Epithelial cell of esophagus (primary cell): Measurements from ENCODE around the gene AUTS2.

Experiments used
- DNase-seq: peaks from one replicate; pipeline ENCODE4 v3.0.0; 2010; ENCODE audit warnings: low read depth
- H3K4me3 ChIP-seq: 2 replicates; pipeline ENCODE4 v1.5.1; 2011; ENCODE audit warnings: mild to moderate bottlenecking, low read length, control low read depth
- TF ChIP-seq, protein P1 (sequence below): IDR thresholded peaks from 2 replicates; pipeline ENCODE4 v1.5.1; 2011; ENCODE audit warnings: low read depth, mild to moderate bottlenecking, low read length, control low read depth, inconsistent platforms; ENCODE audit not compliant: insufficient read depth; ENCODE audit errors: missing control alignments

AUTS2 gene

DNA sequence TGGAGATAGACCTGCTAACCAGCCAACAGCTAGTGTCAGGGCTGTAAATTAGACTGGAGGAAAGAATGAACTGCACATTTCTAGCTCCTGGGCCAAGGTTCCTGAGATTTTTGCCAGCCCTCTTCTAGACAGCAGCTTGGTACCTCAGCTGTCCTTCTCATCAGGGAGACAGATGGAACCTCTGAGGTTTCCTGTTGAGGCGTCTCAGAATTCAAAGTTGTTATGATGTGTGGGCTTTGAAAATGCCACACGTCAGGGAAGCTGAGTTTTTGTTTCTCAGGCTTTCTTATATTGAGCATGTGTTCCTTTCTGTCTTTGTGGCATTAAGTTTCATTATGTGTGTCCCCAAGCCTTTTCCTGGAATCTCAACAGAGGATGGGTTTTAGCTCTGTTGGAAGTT lies 736.6 kb downstream of the AUTS2 start:
- no peak for DNase-seq
- TF ChIP-seq, protein P1, sequence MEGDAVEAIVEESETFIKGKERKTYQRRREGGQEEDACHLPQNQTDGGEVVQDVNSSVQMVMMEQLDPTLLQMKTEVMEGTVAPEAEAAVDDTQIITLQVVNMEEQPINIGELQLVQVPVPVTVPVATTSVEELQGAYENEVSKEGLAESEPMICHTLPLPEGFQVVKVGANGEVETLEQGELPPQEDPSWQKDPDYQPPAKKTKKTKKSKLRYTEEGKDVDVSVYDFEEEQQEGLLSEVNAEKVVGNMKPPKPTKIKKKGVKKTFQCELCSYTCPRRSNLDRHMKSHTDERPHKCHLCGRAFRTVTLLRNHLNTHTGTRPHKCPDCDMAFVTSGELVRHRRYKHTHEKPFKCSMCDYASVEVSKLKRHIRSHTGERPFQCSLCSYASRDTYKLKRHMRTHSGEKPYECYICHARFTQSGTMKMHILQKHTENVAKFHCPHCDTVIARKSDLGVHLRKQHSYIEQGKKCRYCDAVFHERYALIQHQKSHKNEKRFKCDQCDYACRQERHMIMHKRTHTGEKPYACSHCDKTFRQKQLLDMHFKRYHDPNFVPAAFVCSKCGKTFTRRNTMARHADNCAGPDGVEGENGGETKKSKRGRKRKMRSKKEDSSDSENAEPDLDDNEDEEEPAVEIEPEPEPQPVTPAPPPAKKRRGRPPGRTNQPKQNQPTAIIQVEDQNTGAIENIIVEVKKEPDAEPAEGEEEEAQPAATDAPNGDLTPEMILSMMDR: no peak
- no peak overlapping the region for H3K4me3 ChIP-seq

DNA sequence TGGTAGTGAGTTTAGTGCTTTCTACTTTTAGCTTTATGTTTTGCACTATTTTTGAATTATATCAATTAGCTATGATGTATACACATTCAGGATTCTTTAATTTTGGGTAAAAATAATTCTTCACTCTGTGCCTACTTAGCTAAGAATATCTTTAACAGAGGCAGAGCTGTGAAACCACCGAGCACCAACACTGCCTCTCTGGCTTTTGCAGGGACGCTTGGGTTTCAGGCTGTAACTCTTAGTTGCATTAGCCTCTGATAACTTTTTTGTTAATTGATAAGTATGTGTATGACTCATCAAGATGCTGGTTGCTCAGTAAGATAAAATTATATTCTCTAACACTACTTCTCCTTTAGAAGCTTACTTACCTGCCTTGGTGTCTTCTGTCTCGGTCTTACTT lies 738.3 kb downstream of the AUTS2 start:
- TF ChIP-seq, protein P1: no peak
- no peak overlapping the region for H3K4me3 ChIP-seq
- DNase-seq: no peak

DNA sequence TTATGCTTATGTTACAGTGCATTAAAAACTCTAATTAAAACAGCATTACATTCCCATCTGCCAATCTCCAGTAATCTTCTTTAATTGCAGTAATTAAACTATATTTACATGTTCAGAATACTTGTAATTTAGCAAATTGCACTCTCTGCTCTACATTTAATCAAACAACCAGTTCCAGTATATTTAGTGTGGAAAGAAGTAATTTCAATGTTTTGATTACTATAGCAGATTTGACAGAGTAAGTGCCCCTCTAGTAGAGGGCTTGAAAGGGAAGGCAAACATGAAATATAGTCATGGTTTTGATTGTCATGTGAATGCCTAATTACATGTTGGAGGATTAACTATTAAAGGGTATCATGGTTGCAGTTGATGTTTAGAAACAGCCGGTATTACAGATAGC lies 739.7 kb downstream of the AUTS2 start:
- TF ChIP-seq, protein P1: no peak
- no peak for DNase-seq
- no peak overlapping the region for H3K4me3 ChIP-seq

DNA sequence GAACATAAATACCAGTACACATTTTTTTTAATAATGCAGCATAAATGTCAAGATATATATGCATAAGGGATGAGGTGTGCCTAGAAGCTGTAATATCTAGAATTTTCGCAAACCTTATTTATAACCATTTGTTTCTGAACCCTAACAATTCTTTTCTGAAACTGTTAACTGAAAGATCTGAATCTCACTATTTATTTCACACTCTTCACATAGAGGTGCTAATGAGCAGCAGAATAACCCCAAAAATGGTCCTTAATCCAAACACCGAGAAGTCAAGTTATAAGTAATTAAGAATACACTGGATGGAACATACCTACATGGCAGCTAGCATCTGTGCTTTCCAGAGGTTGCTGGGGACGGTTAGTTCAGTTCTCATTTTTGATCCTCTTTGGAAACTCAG lies 742.0 kb downstream of the AUTS2 start:
- DNase-seq: no peak
- TF ChIP-seq, protein P1: no peak
- H3K4me3 ChIP-seq: no peak overlapping the region

DNA sequence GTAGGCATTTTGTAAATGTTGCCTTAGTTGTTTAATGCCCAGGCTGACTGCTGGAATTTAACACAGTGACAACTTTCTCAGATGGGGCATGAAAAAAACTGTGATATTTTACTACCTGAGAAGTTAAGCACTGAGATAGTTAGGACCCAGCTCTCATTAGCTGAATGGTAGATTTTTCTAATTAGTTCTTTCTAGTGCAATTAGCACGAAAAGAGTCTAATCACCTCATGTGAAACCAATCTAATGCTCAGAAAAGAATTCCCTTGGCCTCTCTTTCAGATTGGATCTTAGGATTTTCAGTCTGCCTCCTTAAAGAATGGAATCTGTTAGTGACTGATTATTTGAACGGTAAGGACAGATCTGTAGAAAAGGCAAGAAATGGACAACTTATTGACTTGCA lies 743.2 kb downstream of the AUTS2 start:
- no peak for DNase-seq
- no peak overlapping the region for H3K4me3 ChIP-seq
- TF ChIP-seq, protein P1: no peak

DNA sequence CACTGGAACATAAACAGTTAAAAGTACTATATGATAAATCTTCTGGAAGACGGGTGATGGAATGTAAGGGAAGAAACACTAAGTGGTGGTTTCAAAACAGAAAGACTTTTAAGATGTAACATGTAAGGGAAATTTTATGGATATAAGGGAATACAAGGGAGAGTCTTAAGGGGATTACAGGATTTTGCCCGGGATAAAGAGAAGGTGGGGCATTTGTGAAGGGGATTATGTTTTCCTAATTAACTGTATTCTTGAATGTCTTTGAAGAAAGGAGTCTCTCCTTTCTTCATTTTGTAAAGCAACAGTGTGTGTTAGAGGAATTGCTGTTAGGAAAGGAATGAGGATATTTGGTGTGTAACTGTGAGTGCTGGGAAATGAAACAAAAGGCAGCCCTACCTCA lies 745.2 kb downstream of the AUTS2 start:
- no peak overlapping the region for H3K4me3 ChIP-seq
- TF ChIP-seq, protein P1: no peak
- no peak for DNase-seq

DNA sequence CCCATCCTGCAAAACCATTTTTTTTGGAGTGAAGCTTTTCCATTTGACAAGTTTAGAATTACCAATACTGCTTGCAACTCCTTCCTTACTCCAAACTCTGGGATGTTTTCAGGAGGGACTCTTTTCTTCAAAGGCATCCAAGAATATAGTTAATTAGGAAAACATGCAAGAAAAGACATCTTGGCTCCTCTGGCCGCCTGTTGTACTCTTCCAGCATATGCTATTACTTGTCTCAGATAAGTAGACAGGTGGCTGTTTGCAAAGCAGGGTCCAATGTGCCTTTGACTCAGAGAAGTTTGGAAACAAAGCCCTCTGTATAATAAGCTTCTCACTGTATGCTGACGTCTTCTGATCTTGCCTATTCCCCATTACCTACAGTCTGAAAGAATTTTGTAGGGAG lies 746.5 kb downstream of the AUTS2 start:
- DNase-seq: no peak
- H3K4me3 ChIP-seq: no peak overlapping the region
- TF ChIP-seq, protein P1: no peak
